Skin of body (tissue), 2 donors: ENCODE measurements around the gene PRR18. TPM values are rescaled to one million over a fixed set of nuclear protein-coding genes. Genes with fewer than 3 reads are reported as not detected.
A peak's percentile ranks its signal among the peaks of the same experiment; 100 is the strongest.
"Not testable (repeated sequence)": the region's sequence is repeated elsewhere in the genome, so short reads cannot be mapped to it uniquely, and the experiment has no call there.

Experiments used
- DNase-seq: peaks from one replicate; lab custom pipeline; 2025; lab: John Stamatoyannopoulos, UW
- total RNA-seq: library from RNA; depleted of rRNA; stranded (reverse); fragments of >200 nt; gene quantifications from one replicate; pipeline ENCODE4 v1.2.3, GENCODE V29; 2014

The PRR18 gene
- total RNA-seq = 0.20 TPM

- no peak for DNase-seq
These were observed at the start of gene PRR18 for GRCh38 chr6:166308033-166308768. TSS of gene PRR18 (minus strand) at chr6:166308392. CDS start at chr6:166308142, 250 bp downstream.

GRCh38 chr6:166355552-166355951 is 47.4 kb upstream of the PRR18 start:
- no peak for DNase-seq

DNA sequence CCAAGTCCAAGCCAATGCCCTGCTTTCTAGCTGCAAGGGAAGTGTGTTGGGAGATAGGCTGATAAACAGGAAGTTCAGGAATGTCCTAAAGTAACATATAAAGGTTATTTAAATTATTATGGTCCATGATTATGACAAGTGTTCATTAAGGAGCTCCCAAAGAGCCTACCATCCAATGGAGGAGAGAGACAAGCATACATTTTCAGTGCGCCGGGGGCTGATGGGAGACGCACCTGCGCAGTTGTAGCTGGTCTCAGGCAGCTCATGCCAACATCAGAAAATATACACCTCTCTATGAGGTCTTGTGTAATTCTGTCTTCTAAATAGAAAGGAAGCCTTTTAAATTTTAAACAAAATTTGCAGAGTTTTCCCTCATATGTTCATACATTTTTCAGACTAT is 46.8 kb upstream of the PRR18 start:
- DNase-seq = no peak

GRCh38 chr6:166354143-166354542 is 46.0 kb upstream of the PRR18 start:
- no peak for DNase-seq

- DNase-seq = no peak
These were observed 45.3 kb upstream of the PRR18 start for GRCh38 chr6:166353507-166353906.

DNA sequence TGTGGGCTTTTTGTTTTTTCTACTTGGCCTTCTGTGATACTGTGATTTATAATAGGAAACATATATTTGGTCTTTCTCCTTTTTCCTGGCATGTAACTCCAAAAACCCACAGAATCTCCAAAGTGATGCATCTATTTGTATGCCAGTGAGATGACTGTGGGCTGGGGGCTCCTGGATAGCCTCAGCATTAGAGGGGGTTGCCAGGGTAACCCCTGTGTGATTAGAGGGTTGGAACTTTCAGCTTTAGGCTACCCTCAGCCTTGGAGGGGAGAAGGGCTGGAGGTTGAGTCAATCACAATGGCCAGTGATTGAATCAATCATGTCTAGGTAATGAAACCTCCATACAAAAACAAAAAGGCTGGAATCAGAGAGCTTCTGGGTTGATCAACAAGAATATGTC is 44.7 kb upstream of the PRR18 start:
- no peak for DNase-seq

- no peak for DNase-seq
These were observed 43.6 kb upstream of the PRR18 start for GRCh38 chr6:166351715-166352285.

GRCh38 chr6:166348305-166348949 is 40.2 kb upstream of the PRR18 start:
- DNase-seq = no peak

- DNase-seq = no peak
These were observed 38.8 kb upstream of the PRR18 start for GRCh38 chr6:166346965-166347364.

- no peak for DNase-seq
These were observed 38.3 kb upstream of the PRR18 start for GRCh38 chr6:166346449-166346848.

DNA sequence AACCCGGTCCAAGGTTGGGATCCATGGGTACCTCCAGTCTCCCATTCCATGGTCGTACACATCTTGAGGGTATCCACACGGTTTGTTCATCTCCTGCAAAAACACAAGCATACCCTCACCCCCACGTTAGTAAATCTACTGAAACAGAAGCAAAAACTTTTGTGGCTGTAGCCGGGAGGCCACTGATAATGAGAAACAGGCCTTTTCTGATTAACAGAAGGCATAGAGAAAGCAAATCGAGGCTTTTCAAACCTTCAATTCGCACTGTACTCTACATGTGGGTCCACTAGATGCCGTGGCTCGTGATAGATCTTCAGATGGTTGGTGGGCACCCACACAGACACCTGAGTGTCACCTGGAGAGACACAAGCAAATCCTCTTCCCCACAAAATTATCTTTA is 37.5 kb upstream of the PRR18 start:
- DNase-seq = not testable (repeated sequence)

DNA sequence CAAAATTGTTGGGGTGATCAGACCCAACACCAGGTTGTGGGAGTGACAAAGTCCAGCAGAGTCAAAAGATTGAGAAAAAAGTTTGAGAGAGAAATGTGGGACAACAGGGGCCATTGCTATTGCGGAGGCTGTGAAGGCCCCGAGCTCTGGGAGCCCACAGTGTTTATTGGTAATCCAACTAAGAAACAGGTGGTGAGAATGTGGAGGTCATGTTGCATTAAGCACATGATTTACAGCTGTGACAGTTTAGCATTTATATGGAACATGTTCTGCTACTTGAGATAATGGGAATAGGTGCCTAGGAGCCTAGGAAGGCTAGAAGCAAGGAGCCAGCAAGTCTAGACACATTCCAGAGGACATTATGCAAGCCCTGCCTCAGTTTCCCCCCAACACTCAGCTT is 36.7 kb upstream of the PRR18 start:
- DNase-seq = not testable (repeated sequence)

DNA sequence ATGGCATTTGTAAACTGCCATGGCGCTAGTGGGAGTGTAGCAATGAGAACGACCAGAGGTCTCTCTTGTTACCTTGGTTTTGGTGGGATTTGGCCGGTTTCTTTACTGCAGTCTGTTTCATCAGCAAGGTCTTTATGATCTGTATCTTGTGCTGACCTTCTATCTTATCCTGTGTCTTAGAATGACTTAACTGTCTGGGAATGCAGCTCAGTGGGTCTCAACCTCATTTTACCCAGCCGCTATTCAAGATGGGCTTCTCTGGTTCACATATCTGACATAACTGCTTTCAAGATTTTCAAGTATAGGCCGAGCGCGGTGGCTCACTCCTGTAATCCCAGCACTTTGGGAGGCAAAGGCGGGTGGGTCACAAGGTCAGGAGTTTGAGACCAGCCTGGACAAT is 36.0 kb upstream of the PRR18 start:
- no peak for DNase-seq

GRCh38 chr6:166343150-166343487 is 34.9 kb upstream of the PRR18 start:
- DNase-seq = no peak

DNA sequence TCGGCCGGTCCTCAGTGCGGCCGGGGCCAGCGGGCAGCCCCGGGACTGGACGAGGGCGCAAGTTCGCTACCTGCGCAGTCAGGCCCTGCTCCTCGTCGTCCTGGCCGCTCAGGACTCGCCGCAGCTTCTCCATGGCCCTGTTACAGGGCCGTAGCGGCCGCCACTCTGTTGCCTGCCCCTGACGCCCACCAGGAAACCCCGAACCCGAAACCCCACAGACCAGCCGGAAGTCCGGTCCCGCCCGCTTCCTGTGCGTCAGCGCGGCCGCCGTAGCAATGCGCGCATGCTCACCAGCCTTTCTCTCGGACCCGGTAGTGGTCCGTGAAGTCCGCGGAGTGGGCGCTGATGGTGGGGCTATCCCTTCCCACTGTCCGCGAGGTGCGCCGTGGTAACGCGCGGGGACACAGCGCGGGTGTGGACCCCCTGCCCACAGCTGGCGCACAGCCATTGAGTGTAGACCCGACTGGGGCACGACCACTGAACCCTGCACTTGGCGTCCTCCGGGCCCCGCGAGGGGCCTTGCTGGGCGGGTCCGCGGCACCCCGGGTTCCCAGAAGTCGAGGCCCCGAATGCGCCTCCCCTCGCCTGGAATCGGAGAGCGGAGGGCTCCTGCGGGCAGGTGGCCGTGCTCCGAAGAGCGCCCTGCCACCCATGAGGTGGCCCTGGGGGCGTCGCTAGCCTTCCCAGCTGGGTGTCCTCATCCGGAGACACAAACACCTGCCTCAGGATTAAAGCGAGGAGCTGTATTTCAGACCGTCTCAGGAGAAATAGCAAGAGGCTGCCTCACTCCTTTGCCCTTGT is 34.4 kb upstream of the PRR18 start, which contains the start of gene SFT2D1:
SFT2D1 (minus strand) TSS at position 197 of the 801 bp plus-strand sequence; CDS start at position 133, 64 bp downstream.
- DNase-seq = peak; percentile 58

DNA sequence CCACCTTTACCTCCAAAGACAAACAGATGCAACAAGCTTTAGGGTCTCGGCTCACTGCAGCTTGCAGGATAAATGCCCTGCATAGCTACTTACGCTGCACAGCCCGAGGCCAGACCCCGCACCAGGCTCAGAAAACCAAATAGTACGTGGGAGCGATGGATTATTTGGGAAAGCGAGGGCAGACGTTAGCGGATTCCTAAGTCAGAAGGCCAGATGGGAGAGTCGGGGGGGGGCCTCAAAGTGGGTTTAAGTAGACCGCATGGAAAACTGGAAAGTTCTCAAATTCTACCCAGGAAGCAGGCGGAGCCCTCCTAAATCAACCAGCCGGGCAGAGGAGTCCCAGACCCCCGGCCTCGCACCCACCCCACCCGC is 33.8 kb upstream of the PRR18 start:
- no peak for DNase-seq

GRCh38 chr6:166341464-166341863 is 33.3 kb upstream of the PRR18 start:
- DNase-seq = no peak

DNA sequence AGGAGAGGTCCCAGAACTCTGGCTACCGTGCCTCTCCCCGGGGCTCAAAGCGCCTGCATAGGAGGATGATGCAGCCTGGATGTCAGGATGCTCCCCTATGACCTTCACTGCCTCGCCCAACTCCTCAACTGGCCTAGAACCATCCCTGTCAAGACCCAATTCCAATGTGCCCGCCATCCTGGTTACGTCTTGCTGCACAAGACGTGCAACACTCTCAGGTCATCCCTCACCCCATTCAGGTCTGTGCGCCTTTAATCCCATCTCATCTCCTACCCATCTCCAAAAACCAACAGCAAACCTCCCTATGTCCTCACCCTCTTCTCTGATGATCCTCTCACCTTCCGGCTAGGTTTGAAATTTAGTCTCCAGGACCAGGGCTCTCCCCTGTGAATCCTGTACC is 30.7 kb upstream of the PRR18 start:
- DNase-seq = no peak

DNA sequence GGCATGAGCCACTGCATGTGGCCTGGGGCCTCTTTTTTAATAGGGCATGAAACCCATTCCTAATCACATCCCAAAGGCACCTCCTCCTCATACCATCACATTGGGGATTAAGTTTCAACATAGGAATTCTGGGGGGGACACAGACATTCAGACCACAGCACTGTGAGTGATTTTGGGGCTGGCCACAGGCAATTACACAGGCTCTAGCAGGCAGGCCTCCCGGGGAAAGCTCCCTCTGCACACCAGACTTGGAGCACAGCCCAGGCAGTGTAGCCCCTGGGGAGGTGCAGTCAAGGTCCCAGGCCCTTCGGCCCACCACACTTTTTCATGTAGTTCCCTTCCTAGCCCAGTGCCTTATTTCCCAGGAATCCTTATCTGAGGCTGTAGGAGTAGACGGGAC is 28.7 kb upstream of the PRR18 start:
- no peak for DNase-seq

GRCh38 chr6:166335378-166336302 is 27.4 kb upstream of the PRR18 start:
- no peak for DNase-seq

DNA sequence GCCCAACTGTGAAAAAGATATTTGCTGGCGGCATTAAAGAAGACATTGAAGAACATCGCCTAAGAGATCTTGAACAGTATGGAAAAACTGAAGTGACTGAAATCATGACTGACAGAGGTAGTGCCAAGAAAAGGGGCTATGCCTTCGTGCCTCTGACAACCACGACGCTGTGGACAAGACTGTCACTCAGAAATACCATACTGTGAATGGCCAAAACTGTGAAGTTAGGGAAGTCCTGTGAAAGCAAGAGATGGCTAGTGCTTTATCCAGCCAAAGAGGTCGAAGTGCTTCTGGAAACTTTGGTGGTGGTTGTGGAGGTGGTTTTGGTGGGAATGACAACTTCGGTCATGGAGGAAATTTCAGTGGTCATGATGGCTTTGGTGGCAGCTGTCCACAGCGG is 26.7 kb upstream of the PRR18 start:
- no peak for DNase-seq
